Stomach smooth muscle (tissue), 2 donors: ENCODE data around the gene CRMP1.

ENCODE experiments used
- H3K27ac ChIP-seq: one replicate; pipeline ENCODE4 v1.7.0; 2013; ENCODE audit warnings: mild to moderate bottlenecking, low read length, inconsistent platforms
- H3K27me3 ChIP-seq, 2 donors: one replicate each; pipeline ENCODE4 v1.7.0; 2013; ENCODE audit warnings: low read length in 2 of 2; ENCODE audit not compliant: insufficient read depth in 2 of 2, control insufficient read depth in 1 of 2
- H3K36me3 ChIP-seq, 2 donors: one replicate each; pipeline ENCODE4 v1.7.0; 2013; ENCODE audit warnings: low read length in 2 of 2; ENCODE audit not compliant: control insufficient read depth in 2 of 2, insufficient read depth in 2 of 2
- H3K4me1 ChIP-seq: one replicate; pipeline ENCODE4 v1.7.0; 2013; ENCODE audit warnings: low read length; ENCODE audit not compliant: control insufficient read depth, insufficient read depth
- H3K4me3 ChIP-seq, 2 donors: one replicate each; pipeline ENCODE4 v1.7.0; 2013; ENCODE audit warnings: low read length in 2 of 2
- H3K9ac ChIP-seq, 2 donors: one replicate each; pipeline ENCODE4 v1.7.0; 2013; ENCODE audit warnings: low read length in 2 of 2, mild to moderate bottlenecking in 1 of 2
- H3K9me3 ChIP-seq, 2 donors: one replicate each; pipeline ENCODE4 v1.7.0; 2013; ENCODE audit warnings: low read length in 2 of 2; ENCODE audit not compliant: control insufficient read depth in 2 of 2
- donor health status: healthy.
- donor health status: Pancreatic carcinoma.

The CRMP1 gene

DNA sequence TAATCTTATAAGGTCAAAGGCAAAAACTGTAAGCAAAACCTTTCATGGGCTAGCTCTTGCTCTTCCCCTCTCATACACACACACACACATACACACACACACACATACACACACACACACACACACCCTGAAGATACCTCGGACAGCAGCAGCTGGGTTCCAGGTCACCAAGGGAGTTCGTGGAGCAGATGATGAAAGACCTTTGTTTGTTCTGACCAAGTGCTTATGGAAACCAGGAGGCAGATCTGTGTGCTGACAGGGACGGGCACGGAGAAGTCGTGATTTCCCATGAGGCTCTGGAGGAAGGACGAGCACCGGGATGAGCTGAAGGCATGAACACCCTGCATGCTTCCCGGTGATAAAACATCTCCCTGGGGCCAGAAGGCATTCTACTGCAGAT is 35.4 kb upstream of the CRMP1 start:
- no peaks in the 10 kb centered on the region for H3K4me1 ChIP-seq
- no peaks in the 10 kb centered on the region for H3K36me3 ChIP-seq
- H3K9ac ChIP-seq, result no peak overlapping the region
- H3K4me3 ChIP-seq, result no peak overlapping the region
- peaks cover 12 to 27% of the 10 kb centered on the region in 2 donors for H3K27me3 ChIP-seq
- no peak overlapping the region for H3K27ac ChIP-seq
- no peaks in the 10 kb centered on the region for H3K9me3 ChIP-seq

DNA sequence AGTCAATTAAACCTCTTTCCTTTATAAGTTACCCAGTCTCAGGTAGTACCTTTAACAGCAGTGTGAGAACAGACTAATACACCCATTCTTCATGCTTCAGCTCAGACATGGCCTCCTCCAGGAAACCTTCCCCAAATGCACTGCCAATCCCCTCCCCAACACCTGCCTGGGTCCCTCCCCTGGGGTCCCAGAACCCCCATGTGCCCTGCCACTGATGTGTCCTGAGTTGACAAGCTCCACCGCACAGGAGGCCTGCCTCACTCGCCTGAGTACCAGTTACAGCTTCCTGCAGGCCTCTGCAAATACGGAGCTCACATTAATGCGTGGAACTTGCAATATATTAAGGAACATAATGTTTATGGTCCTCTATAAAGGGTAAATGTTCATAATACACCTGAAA is 34.9 kb upstream of the CRMP1 start:
- no peaks in the 10 kb centered on the region for H3K4me1 ChIP-seq
- no peak overlapping the region for H3K4me3 ChIP-seq
- no peak overlapping the region for H3K9ac ChIP-seq
- no peaks in the 10 kb centered on the region for H3K36me3 ChIP-seq
- no peak overlapping the region for H3K27ac ChIP-seq
- no peaks in the 10 kb centered on the region for H3K9me3 ChIP-seq
- peaks cover 7 to 31% of the 10 kb centered on the region in 2 donors for H3K27me3 ChIP-seq

DNA sequence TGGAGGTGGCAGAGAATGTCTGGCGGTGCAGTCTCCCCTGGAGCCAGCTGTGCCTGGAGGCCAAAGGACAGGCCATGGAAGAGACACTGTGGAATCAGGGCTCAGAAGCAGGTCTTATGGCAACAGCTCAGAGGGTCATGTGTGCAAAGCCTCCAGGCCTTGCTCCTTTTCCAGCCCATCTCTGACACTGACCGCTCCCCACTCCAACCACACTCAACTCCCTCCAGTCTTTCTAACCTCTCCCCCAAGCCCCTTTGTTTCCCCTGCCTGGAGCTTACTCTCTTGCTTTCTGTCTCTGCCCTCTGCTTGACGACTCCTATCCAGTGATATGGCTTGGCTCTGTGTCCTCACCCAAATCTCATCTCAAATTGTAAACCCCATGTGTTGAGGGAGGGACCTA is 34.2 kb upstream of the CRMP1 start:
- H3K36me3 ChIP-seq, result no peaks in the 10 kb centered on the region
- H3K4me1 ChIP-seq, result no peaks in the 10 kb centered on the region
- H3K9me3 ChIP-seq, result no peaks in the 10 kb centered on the region
- no peak overlapping the region for H3K9ac ChIP-seq
- H3K27me3 ChIP-seq, result peaks cover 5 to 31% of the 10 kb centered on the region in 2 donors
- H3K4me3 ChIP-seq, result no peak overlapping the region
- H3K27ac ChIP-seq, result no peak overlapping the region

DNA sequence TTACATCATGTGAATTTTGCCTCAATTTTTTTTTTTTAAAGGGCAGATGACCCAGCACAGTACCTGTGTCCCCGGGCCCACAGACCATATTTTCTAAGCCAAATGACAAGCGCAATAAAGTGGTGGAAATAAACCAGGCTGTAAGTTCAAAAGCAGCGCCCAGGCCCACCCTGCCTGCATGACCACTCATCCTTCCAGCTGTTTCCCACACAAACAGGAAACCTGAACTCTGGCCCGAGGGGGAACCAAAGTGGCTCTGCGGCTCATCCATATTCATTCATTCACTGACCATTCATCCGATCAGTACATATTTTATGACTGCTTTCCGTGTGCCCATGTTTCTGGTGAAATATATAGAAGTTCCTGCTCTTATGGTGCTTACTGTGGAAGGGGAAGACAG is 33.7 kb upstream of the CRMP1 start:
- peaks cover 5 to 31% of the 10 kb centered on the region in 2 donors for H3K27me3 ChIP-seq
- H3K9me3 ChIP-seq, result no peaks in the 10 kb centered on the region
- no peaks in the 10 kb centered on the region for H3K36me3 ChIP-seq
- H3K9ac ChIP-seq, result no peak overlapping the region
- no peak overlapping the region for H3K4me3 ChIP-seq
- H3K4me1 ChIP-seq, result no peaks in the 10 kb centered on the region
- no peak overlapping the region for H3K27ac ChIP-seq

DNA sequence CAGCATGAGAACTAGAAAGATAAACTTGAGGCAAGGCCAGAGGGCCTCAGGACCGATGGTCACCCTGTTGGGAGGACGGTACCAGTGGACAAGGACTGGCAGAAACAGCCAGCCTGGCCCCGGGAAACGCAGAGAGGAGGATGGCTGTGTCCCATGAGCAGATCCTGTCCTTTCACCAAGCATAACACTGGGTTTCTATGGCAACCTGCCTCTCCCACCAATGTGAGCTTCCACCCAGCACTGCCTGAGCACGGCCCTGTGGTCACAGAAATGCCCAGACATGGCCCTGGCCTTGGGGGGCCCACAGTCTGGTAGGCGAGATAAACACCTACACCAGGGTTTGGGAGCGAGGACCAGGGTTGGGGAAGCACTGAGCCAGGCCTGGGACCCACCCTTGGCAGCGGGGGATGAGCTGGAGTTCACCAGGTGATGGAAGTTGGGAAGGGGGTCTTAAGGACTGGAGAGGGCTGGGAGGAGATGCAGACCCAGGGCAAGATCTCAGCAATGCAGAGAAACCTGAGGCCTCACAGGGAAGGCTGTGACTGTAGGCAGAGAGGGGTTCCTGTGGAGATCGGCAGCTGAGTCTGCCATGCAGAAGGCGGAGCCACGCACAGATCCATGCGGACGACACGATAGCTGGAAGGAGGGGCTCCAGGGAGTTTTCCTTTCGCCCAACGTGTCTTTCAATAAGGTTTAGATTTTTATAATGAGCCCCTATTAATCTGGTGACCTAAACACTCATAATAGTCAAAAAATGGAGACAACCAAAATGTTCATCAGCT is 32.7 kb upstream of the CRMP1 start:
- no peak overlapping the region for H3K4me3 ChIP-seq
- no peak overlapping the region for H3K9ac ChIP-seq
- H3K27me3 ChIP-seq, result peaks cover 12 to 38% of the 10 kb centered on the region in 2 donors
- no peaks in the 10 kb centered on the region for H3K4me1 ChIP-seq
- H3K9me3 ChIP-seq, result no peaks in the 10 kb centered on the region
- H3K27ac ChIP-seq, result no peak overlapping the region
- H3K36me3 ChIP-seq, result no peaks in the 10 kb centered on the region

DNA sequence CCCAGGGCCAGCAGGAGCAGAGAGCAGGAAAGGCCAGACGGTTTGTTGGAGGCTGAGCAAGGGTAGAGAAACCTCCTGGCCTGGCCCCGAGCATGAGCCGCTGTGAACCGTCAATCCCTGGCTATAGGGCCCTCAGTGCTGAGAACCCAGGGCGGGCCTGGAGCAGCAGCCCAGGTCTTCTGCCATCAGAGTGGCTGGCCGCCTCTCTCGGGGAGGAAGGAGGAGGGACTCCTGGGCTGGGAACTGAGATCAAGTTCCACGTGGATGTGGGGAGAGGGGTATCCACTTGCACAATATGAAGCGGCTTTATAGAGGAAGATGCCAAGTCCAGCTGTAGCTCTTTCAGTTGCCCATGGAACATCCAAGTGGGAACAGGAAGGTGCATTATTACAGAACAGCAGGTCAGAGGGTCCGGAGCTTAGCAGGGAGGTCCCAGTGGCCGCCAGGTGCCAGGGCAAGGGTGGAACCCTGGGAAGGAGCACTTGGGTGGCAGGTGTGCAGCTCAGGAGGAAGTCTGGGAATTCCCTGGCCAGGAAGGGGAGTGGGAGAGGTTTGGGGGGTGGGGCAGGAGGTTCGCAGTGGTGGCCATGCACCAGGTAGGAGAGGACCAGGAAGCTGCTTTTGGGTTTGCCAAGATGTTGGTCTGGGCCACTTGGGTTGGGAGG is 31.7 kb upstream of the CRMP1 start:
- no peaks in the 10 kb centered on the region for H3K36me3 ChIP-seq
- H3K27ac ChIP-seq, result no peak overlapping the region
- H3K4me1 ChIP-seq, result no peaks in the 10 kb centered on the region
- no peaks in the 10 kb centered on the region for H3K9me3 ChIP-seq
- H3K27me3 ChIP-seq, result peaks cover 7 to 35% of the 10 kb centered on the region in 2 donors
- no peak overlapping the region for H3K9ac ChIP-seq
- no peak overlapping the region for H3K4me3 ChIP-seq

DNA sequence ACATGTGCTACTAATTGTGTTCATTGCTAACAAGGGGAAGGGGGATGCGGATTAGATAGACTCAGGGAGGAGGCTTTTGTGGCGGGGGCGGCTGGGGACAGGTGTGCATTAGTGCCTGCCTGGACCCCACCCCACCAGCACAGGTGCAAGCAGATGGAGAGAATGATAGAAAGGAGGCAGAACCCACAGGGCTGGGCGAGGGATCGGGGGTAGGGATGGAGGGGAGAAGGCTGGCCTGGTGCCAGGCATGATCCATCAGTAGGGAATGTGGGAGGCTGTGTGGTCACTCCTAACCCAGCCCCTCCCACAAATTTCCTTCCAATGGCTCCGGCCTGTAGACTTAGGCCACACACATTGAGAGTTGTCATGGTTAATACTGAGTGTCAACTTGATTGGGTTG is 30.5 kb upstream of the CRMP1 start:
- Histone ChIP-seq H3K9me3 (no peaks in the 10 kb centered on the region), H3K27me3 (peaks cover 7 to 41% of the 10 kb centered on the region in 2 donors), H3K36me3 (no peaks in the 10 kb centered on the region), H3K9ac (no peak overlapping the region), H3K4me3 (no peak overlapping the region), H3K27ac (no peak overlapping the region), H3K4me1 (no peaks in the 10 kb centered on the region)

DNA sequence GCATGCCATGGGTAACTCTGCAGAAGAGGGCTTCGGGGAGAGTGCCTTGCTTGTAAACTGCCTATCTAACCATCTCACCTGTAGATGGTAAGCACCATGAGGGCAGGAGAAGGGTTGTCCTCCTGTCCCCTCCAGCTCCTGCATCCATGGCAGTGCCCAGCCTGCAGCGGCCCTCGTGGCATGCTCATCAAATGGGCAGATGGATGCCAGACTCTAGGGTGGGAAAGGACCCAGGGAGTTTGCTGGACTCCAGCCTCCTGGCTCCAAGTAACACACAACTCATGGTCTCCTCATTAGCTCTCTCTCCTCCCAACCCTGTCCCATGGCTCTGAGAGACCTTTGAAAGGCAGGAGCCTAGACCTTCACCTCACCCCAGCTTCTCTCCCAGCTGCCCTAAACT is 29.7 kb upstream of the CRMP1 start:
- no peak overlapping the region for H3K9ac ChIP-seq
- H3K27ac ChIP-seq, result no peak overlapping the region
- peaks cover 7 to 42% of the 10 kb centered on the region in 2 donors for H3K27me3 ChIP-seq
- H3K9me3 ChIP-seq, result no peaks in the 10 kb centered on the region
- no peak overlapping the region for H3K4me3 ChIP-seq
- no peaks in the 10 kb centered on the region for H3K36me3 ChIP-seq
- H3K4me1 ChIP-seq, result no peaks in the 10 kb centered on the region

DNA sequence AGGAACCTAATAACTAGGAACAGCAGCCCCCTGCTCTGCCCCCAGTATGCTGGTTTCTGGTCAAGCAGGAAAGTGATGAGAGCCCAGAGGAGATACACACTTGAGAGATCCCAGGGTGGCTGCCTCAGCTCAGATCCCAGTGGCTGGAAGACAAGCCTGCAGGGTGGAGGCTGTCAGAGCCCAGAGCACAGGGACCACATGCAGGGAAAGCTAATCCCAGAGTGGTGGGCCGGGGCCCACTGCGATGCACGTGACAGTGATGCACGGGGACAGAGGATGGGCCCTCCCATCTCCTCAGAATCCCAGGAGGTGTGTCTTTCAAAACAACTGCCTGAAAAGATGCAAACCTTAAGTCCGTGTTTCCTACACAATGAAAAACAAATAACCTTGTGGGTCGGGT is 29.1 kb upstream of the CRMP1 start:
- H3K27me3 ChIP-seq, result peaks cover 7 to 38% of the 10 kb centered on the region in 2 donors
- H3K36me3 ChIP-seq, result no peaks in the 10 kb centered on the region
- no peaks in the 10 kb centered on the region for H3K9me3 ChIP-seq
- no peak overlapping the region for H3K9ac ChIP-seq
- no peak overlapping the region for H3K27ac ChIP-seq
- no peak overlapping the region for H3K4me3 ChIP-seq
- no peaks in the 10 kb centered on the region for H3K4me1 ChIP-seq

DNA sequence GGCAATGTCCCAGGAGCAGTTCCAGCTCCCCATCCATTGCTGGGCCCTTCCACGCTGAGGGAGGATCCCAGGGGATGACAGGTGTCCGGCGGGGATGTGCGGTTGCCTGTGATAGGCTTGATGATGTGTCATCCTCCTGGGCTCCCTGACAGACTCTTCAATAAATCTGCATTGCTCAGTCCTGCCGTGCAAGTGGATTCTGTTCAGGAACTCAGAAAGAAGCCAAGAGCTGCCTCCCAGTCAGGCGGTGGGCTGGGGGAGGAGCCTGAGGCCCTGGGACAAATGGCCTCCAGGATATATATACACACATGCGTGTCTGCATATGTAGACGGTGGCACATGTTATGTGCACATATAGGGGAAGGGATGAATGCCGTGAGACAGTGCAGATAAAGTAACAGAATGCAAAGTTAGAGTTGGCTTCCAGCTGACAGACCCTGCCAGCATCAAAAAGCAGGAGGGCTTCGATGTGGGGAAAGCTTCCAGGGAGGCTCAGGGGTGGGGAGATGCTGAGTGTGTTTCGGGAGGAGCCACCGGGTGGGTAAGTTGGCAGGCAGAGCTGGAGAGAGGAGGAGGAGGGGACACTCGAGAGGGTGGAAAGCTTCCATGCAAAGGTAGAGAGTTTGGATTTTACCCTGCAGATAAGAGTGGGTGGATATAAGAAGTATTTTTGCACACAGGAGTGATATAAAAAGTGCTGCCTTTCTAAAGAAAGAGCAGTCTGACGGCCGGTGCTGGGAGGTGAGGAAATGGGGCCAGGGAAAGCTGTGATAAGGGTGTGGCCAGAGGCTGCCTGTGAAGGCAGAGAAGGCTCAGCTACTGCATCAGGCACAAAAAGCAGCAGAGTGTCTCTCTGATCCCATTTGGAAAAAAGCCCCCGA is 28.5 kb upstream of the CRMP1 start:
- Histone ChIP-seq H3K9me3 (no peaks in the 10 kb centered on the region), H3K36me3 (no peaks in the 10 kb centered on the region), H3K9ac (no peak overlapping the region), H3K4me3 (no peak overlapping the region), H3K4me1 (no peaks in the 10 kb centered on the region), H3K27me3 (peaks cover 7 to 38% of the 10 kb centered on the region in 2 donors), H3K27ac (no peak overlapping the region)
